Lower lobe of right lung (tissue), 2 donors: Measurements from ENCODE around the gene TPGS1. TPM values are rescaled to one million over a fixed set of nuclear protein-coding genes. Genes with fewer than 3 reads are reported as not detected.

Source experiments
- ATAC-seq, 2 donors: fragments of 200-7000 bp; cut with Tn5 transposase; one replicate each; pipeline ENCODE4 v1.9.1; 2020 to 2022; ENCODE audit warnings: mild to moderate bottlenecking in 2 of 2, moderate library complexity in 2 of 2
- DNase-seq: peaks from one replicate; pipeline ENCODE4 v3.0.0-alpha.2; 2020
- H3K27ac ChIP-seq: fragments of 200-600 bp; one replicate; pipeline ENCODE4 v1.8.0; 2022
- H3K27me3 ChIP-seq: fragments of 200-600 bp; one replicate; pipeline ENCODE4 v1.8.0; 2022; ENCODE audit warnings: low read depth
- H3K36me3 ChIP-seq: fragments of 200-600 bp; one replicate; pipeline ENCODE4 v1.8.0; 2022; ENCODE audit warnings: mild to moderate bottlenecking
- H3K4me1 ChIP-seq: fragments of 200-600 bp; one replicate; pipeline ENCODE4 v1.8.0; 2022
- H3K4me3 ChIP-seq: fragments of 200-600 bp; one replicate; pipeline ENCODE4 v1.8.0; 2022; ENCODE audit warnings: mild to moderate bottlenecking
- H3K9me3 ChIP-seq: fragments of 200-600 bp; one replicate; pipeline ENCODE4 v1.8.0; 2022
- CTCF ChIP-seq: fragments of 200-600 bp; IDR thresholded peaks from one replicate; pipeline ENCODE4 v1.8.0; 2022; ENCODE audit warnings: antibody characterized with exemption, mild to moderate bottlenecking
- intact Hi-C: fragments of 100-400 bp; cut with DNase I; formaldehyde crosslinking; loops from one replicate; pipeline ENCODE4 v1.11.0; 2022
- total RNA-seq: library from RNA; stranded (reverse); fragmentation: NEBNext Ultra II Directional; extraction: Animal tissue kit (Norgen Biotek cat#: 25700); gene quantifications from one replicate; pipeline ENCODE4 v1.2.1, GENCODE V29; 2021
- donor health status: DM: no; HTN: yes; CAD: no; lungs with severe emphysema.

The TPGS1 gene
- total RNA-seq, 1 donor from 2014 or later = 18.8 TPM

GRCh38 chr19:494171-495080, 12.9 kb upstream of the TPGS1 start:
- Histone ChIP-seq H3K4me3 (no peak overlapping the region), H3K27ac (no peak overlapping the region), H3K4me1 (peaks cover 8% of the 10 kb centered on the region), H3K27me3 (peaks cover 35% of the 10 kb centered on the region), H3K9me3 (no peaks in the 10 kb centered on the region), H3K36me3 (no peaks in the 10 kb centered on the region)
- DNase-seq (no peak), ATAC-seq (no peak)
- no peak for TF ChIP-seq CTCF
- intact Hi-C loops = no loop called here

GRCh38 chr19:495081-495401, 12.3 kb upstream of the TPGS1 start:
- Histone ChIP-seq H3K36me3 (no peaks in the 10 kb centered on the region), H3K27me3 (peaks cover 36% of the 10 kb centered on the region), H3K9me3 (no peaks in the 10 kb centered on the region), H3K4me1 (peaks cover 2% of the 10 kb centered on the region), H3K27ac (no peak overlapping the region), H3K4me3 (no peak overlapping the region)
- DNase-seq (no peak), ATAC-seq (no peak)
- intact Hi-C loops = no loop called here
- TF ChIP-seq CTCF = no peak

- Histone ChIP-seq H3K4me1 (no peaks in the 10 kb centered on the region), H3K36me3 (no peaks in the 10 kb centered on the region), H3K4me3 (no peak overlapping the region), H3K27ac (no peak overlapping the region), H3K9me3 (no peaks in the 10 kb centered on the region), H3K27me3 (peaks cover 36% of the 10 kb centered on the region)
- DNase-seq = peak; percentile 51
- TF ChIP-seq CTCF = peak; percentile 70
- intact Hi-C loops = no loop called here
- ATAC-seq = peak; percentile 18 to 40
These were observed 11.7 kb upstream of the TPGS1 start for GRCh38 chr19:495402-496111.

- ATAC-seq (no peak), DNase-seq (no peak)
- no peaks in the 10 kb centered on the region for H3K9me3 ChIP-seq
- no peaks in the 10 kb centered on the region for H3K36me3 ChIP-seq
- H3K27ac ChIP-seq = no peak within 1 kb of the TSS
- H3K4me3 ChIP-seq = no peak within 1 kb of the TSS
- TF ChIP-seq CTCF = no peak
- H3K4me1 ChIP-seq = no peaks in the 10 kb centered on the region
- intact Hi-C loops = no loop called here
- peaks cover 36% of the 10 kb centered on the region for H3K27me3 ChIP-seq
These were observed 11.1 kb upstream of the TPGS1 start, which contains the start of gene MADCAM1 for GRCh38 chr19:496112-496665. Gene MADCAM1, plus strand, starts transcription at chr19:496486. Its CDS starts 14 bp downstream, at chr19:496500.

GRCh38 chr19:496986-497385, 10.3 kb upstream of the TPGS1 start:
- Histone ChIP-seq H3K27me3 (peaks cover 36% of the 10 kb centered on the region), H3K9me3 (no peaks in the 10 kb centered on the region), H3K4me1 (no peaks in the 10 kb centered on the region), H3K4me3 (no peak overlapping the region), H3K36me3 (no peaks in the 10 kb centered on the region), H3K27ac (no peak overlapping the region)
- intact Hi-C loops = no loop called here
- no peak for ATAC-seq
- TF ChIP-seq CTCF = no peak
- DNase-seq = no peak
